Esophagus squamous epithelium (tissue), 5 donors: ENCODE results near the gene ABCB10. TPM values are rescaled to one million over a fixed set of nuclear protein-coding genes. Genes with fewer than 3 reads are reported as not detected.

Experiments
- DNase-seq: peaks from one replicate; lab custom pipeline; 2025; lab: John Stamatoyannopoulos, UW
- H3K27ac ChIP-seq, 4 donors: fragments of 200-600 bp; sonication (generic); one replicate each; pipeline ENCODE4 v1.5.1; 2016 to 2019; ENCODE audit warnings: mild to moderate bottlenecking in 1 of 4
- H3K27me3 ChIP-seq, 4 donors: fragments of 200-600 bp; sonication (generic); 1 replicate in 3 of 4; 2 replicates in 1 of 4; pipeline versions ENCODE4 v1.5.1 to v1.6.0; 2017 to 2021; ENCODE audit warnings: antibody characterized with exemption in 1 of 4
- H3K36me3 ChIP-seq, 3 donors: fragments of 200-600 bp; sonication (generic); one replicate each; pipeline ENCODE4 v1.5.1; 2016 to 2019
- H3K4me1 ChIP-seq, 3 donors: fragments of 200-600 bp; sonication (generic); one replicate each; pipeline ENCODE4 v1.5.1; 2017 to 2019
- H3K4me3 ChIP-seq, 4 donors: fragments of 200-600 bp; sonication (generic); 1 replicate in 3 of 4; 2 replicates in 1 of 4; pipeline ENCODE4 v1.5.1; 2016 to 2019; ENCODE audit warnings: mild to moderate bottlenecking in 2 of 4, moderate library complexity in 1 of 4
- H3K9me3 ChIP-seq, 3 donors: fragments of 200-600 bp; sonication (generic); one replicate each; pipeline ENCODE4 v1.5.1; 2016 to 2019
- CTCF ChIP-seq, 6 experiments: fragments of 450-650 bp in 4 of 6; fragments of 200-600 bp in 2 of 6; sonication (generic) in 2 of 6; IDR thresholded peaks; one replicate each; pipeline ENCODE4 v1.5.1; 2016 to 2019; ENCODE audit warnings: antibody characterized with exemption in 6 of 6, mild to moderate bottlenecking in 4 of 6, moderate library complexity in 4 of 6
- POLR2A ChIP-seq, 4 donors: fragments of 450-650 bp; IDR thresholded peaks; one replicate each; pipeline ENCODE4 v1.6.1; 2017; ENCODE audit warnings: antibody characterized with exemption in 4 of 4, mild to moderate bottlenecking in 4 of 4, moderate library complexity in 3 of 4
- WGBS, 2 donors: methylation state at CpG; one replicate each; pipeline ENCODE4 v1.1.5; 2018; 5-methylcytosine and 5-hydroxymethylcytosine counted together
- intact Hi-C: fragments of 100-400 bp; cut with DNase I; formaldehyde crosslinking; loops from one replicate; pipeline ENCODE4 v1.15.0; 2022
- total RNA-seq, 4 donors: library from RNA; depleted of rRNA; stranded (reverse); fragments of >200 nt; gene quantifications; one replicate each; pipeline ENCODE4 v1.1.0, GENCODE V29; 2016
- donor health status: DM: yes; HTN: yes; CAD: no.

The ABCB10 gene
- total RNA-seq, 4 donors from 2014 or later: 9.9 to 18.6 (median 14.3) TPM

GRCh38 chr1:229581485-229581884 is 23.0 kb upstream of the ABCB10 start:
- Histone ChIP-seq H3K36me3 (no peaks in the 10 kb centered on the region), H3K4me1 (peaks cover 8 to 19% (median 17%) of the 10 kb centered on the region in 3 donors), H3K27me3 (no peaks in the 10 kb centered on the region), H3K4me3 (no peak overlapping the region), H3K9me3 (no peaks in the 10 kb centered on the region), H3K27ac (no peak overlapping the region)
- no peak for TF ChIP-seq POLR2A (IDR thresholded peaks at IDR 0.05)
- TF ChIP-seq CTCF (IDR thresholded peaks at IDR 0.05): no peak
- intact Hi-C loops: no loop called here
- WGBS, 2 donors: 82 to 89% methylated on average over 3 of the region's 3 CpGs
- DNase-seq: no peak

GRCh38 chr1:229579059-229579673 is 20.7 kb upstream of the ABCB10 start:
- intact Hi-C loops: no loop called here

GRCh38 chr1:229578168-229579058 is 19.9 kb upstream of the ABCB10 start:
- intact Hi-C loops: no loop called here

More at GRCh38 chr1:229579059-229579673, 20.7 kb upstream of the ABCB10 start:
- peaks cover 8 to 19% (median 17%) of the 10 kb centered on the region in 3 donors for H3K4me1 ChIP-seq
- DNase-seq: no peak
- peak overlapping the region in 3 of 4 donors; percentile 4 to 37 (median 4) for H3K4me3 ChIP-seq
- TF ChIP-seq POLR2A (IDR thresholded peaks at IDR 0.05): no peak
- TF ChIP-seq CTCF (IDR thresholded peaks at IDR 0.05): no peak
- no peaks in the 10 kb centered on the region for H3K9me3 ChIP-seq
- no peaks in the 10 kb centered on the region for H3K27me3 ChIP-seq
- peak overlapping the region in 3 of 4 donors; percentile 15 to 59 (median 29) for H3K27ac ChIP-seq
- WGBS, 2 donors: 11 to 16% methylated on average over 6 to 8 of the region's 9 CpGs
- H3K36me3 ChIP-seq: no peaks in the 10 kb centered on the region

GRCh38 chr1:229574679-229575442 is 16.4 kb upstream of the ABCB10 start:
- Histone ChIP-seq H3K27ac (no peak overlapping the region), H3K9me3 (no peaks in the 10 kb centered on the region), H3K27me3 (no peaks in the 10 kb centered on the region), H3K4me1 (peaks cover 8 to 15% (median 12%) of the 10 kb centered on the region in 3 donors), H3K36me3 (no peaks in the 10 kb centered on the region), H3K4me3 (no peak overlapping the region)
- DNase-seq: no peak
- intact Hi-C loops: no loop called here
- WGBS, 2 donors: 90 to 96% methylated on average over 6 of the region's 6 CpGs
- TF ChIP-seq CTCF (IDR thresholded peaks at IDR 0.05): no peak
- no peak for TF ChIP-seq POLR2A (IDR thresholded peaks at IDR 0.05)

More at GRCh38 chr1:229578168-229579058, 19.9 kb upstream of the ABCB10 start:
- peaks cover 8 to 19% (median 17%) of the 10 kb centered on the region in 3 donors for H3K4me1 ChIP-seq
- WGBS, 2 donors: 63 to 69% methylated on average over 13 to 14 of the region's 14 CpGs
- peak overlapping the region in 1 of 4 donors; percentile 37 for H3K4me3 ChIP-seq
- peak overlapping the region in 3 of 4 donors; percentile 15 to 38 (median 29) for H3K27ac ChIP-seq
- no peaks in the 10 kb centered on the region for H3K27me3 ChIP-seq
- TF ChIP-seq CTCF (IDR thresholded peaks at IDR 0.05) (peak in 1 of 6 experiments; percentile 6), POLR2A (IDR thresholded peaks at IDR 0.05) (no peak)
- DNase-seq: no peak
- no peaks in the 10 kb centered on the region for H3K36me3 ChIP-seq
- H3K9me3 ChIP-seq: no peaks in the 10 kb centered on the region
